Endothelial cell of umbilical vein (primary cell): ENCODE results near the gene PER3. TPM values are rescaled to one million over a fixed set of nuclear protein-coding genes. Genes with fewer than 3 reads are reported as not detected.

Experiments
- BruUV-seq: library from RNA; stranded (reverse); fragments of 400-500 nt; replicated peaks from 2 replicates; lab custom pipeline; 2021; lab: Mats Ljungman, UMichigan
- CTCF ChIA-PET: fragments of 300-600, 350-600 bp; sonication (Branson Sonifier 250); formaldehyde crosslinking; loops from one replicate; lab custom pipeline; 2021; ENCODE audit warnings: antibody characterized with exemption, inconsistent platforms; lab: Charles Lee
- POLR2A ChIA-PET: fragments of 300-600, 350-600 bp; sonication (Branson Sonifier 250); formaldehyde crosslinking; loops from one replicate; lab custom pipeline; 2021; ENCODE audit warnings: antibody characterized with exemption, inconsistent platforms; lab: Charles Lee
- DNase-seq: peaks from one replicate; pipeline ENCODE4 v3.0.0-alpha.2; 2011; ENCODE audit warnings: low read depth, low spot score
- FAIRE-seq: peaks from 2 replicates; lab custom pipeline; 2011; peaks lifted over from hg19 to GRCh38; lab: Jason Lieb, UNC
- H2AFZ ChIP-seq: 2 replicates; pipeline ENCODE4 v1.6.0; 2012; ENCODE audit warnings: low read depth, low read length, control low read depth, inconsistent platforms
- H3K27ac ChIP-seq: 2 replicates; pipeline ENCODE4 v1.5.1; 2011; ENCODE audit warnings: low read depth, mild to moderate bottlenecking, control low read depth, low read length, moderate library complexity; ENCODE audit not compliant: insufficient read depth
- H3K27me3 ChIP-seq, 2 experiments: 2 replicates each; pipeline versions ENCODE4 v1.6.0 to v1.6.1; 2011; ENCODE audit warnings: low read length in 2 of 2, mixed read lengths in 1 of 2; ENCODE audit not compliant: control insufficient read depth in 2 of 2, insufficient read depth in 2 of 2
- H3K36me3 ChIP-seq, 2 experiments: 2 replicates in 1 of 2; 3 replicates in 1 of 2; pipeline ENCODE4 v1.5.1; 2011; ENCODE audit warnings: low read length in 2 of 2, mild to moderate bottlenecking in 1 of 2, moderate library complexity in 1 of 2; ENCODE audit not compliant: control insufficient read depth in 2 of 2, insufficient read depth in 2 of 2; ENCODE audit errors: extremely low read depth in 1 of 2
- H3K4me1 ChIP-seq: 3 replicates; pipeline ENCODE4 v1.5.1; 2011; ENCODE audit warnings: mild to moderate bottlenecking, low read length; ENCODE audit not compliant: control insufficient read depth, insufficient read depth; ENCODE audit errors: extremely low read depth
- H3K4me2 ChIP-seq: 2 replicates; pipeline ENCODE4 v1.6.1; 2011; ENCODE audit warnings: low read length, control low read depth, mixed read lengths; ENCODE audit not compliant: insufficient read depth
- H3K4me3 ChIP-seq, 3 experiments: fragments of 200-600 bp in 1 of 3; sonication (generic), shearing (Covaris generic) in 1 of 3; replicated peaks in 1 of 3; 2 replicates each; pipeline ENCODE4 v1.5.1; 2011 to 2016; ENCODE audit warnings: control low read depth in 3 of 3, low read length in 3 of 3, mild to moderate bottlenecking in 2 of 3, inconsistent platforms in 1 of 3, low read depth in 1 of 3, moderate library complexity in 1 of 3; ENCODE audit not compliant: insufficient read depth in 1 of 3
- H3K79me2 ChIP-seq: 2 replicates; pipeline ENCODE4 v1.6.0; 2012; ENCODE audit warnings: low read length, inconsistent platforms; ENCODE audit not compliant: control insufficient read depth, insufficient read depth
- H3K9ac ChIP-seq: replicated peaks from 2 replicates; pipeline ENCODE3; 2011; ENCODE audit warnings: low read length, control low read depth; ENCODE audit not compliant: insufficient read depth; ENCODE audit errors: extremely low read depth
- H3K9me1 ChIP-seq: replicated peaks from 3 replicates; pipeline ENCODE4 v1.6.0; 2011; ENCODE audit warnings: mild to moderate bottlenecking, low read length; ENCODE audit not compliant: control insufficient read depth, insufficient read depth; ENCODE audit errors: extremely low read depth
- H3K9me3 ChIP-seq: replicated peaks from 2 replicates; pipeline ENCODE4 v1.5.1; 2012; ENCODE audit warnings: low read length, inconsistent platforms; ENCODE audit not compliant: control insufficient read depth, insufficient read depth
- H4K20me1 ChIP-seq: replicated peaks from 2 replicates; pipeline ENCODE3; 2011; ENCODE audit warnings: mild to moderate bottlenecking, low read length; ENCODE audit not compliant: control insufficient read depth, insufficient read depth; ENCODE audit errors: extremely low read depth
- EZH2 ChIP-seq: IDR thresholded peaks from 2 replicates; pipeline ENCODE4 v1.6.1; 2012; ENCODE audit warnings: borderline replicate concordance, low read depth, mild to moderate bottlenecking, moderate library complexity, low read length, inconsistent platforms; ENCODE audit not compliant: severe bottlenecking
- FOS ChIP-seq: IDR thresholded peaks from 2 replicates; pipeline ENCODE4 v1.6.1; 2011; ENCODE audit warnings: mild to moderate bottlenecking, low read length, moderate library complexity, borderline replicate concordance; ENCODE audit not compliant: insufficient read depth
- GATA2 ChIP-seq: IDR thresholded peaks from 2 replicates; pipeline ENCODE4 v1.7.0; 2011; ENCODE audit warnings: low read depth, mild to moderate bottlenecking, moderate library complexity, mixed read lengths, low read length; ENCODE audit not compliant: insufficient read length, insufficient read depth
- JUN ChIP-seq: IDR thresholded peaks from 2 replicates; pipeline ENCODE4 v1.6.1; 2011; ENCODE audit warnings: borderline replicate concordance, low read depth; ENCODE audit not compliant: insufficient read length, insufficient read depth
- MYC ChIP-seq: IDR thresholded peaks from one replicate; pipeline ENCODE4 v1.6.1; 2011; ENCODE audit warnings: mild to moderate bottlenecking, low read depth, low read length
- POLR2A ChIP-seq: IDR thresholded peaks from 2 replicates; pipeline ENCODE4 v1.6.1; 2012; ENCODE audit warnings: low read depth, mild to moderate bottlenecking, control low read depth, low read length
- POLR2AphosphoS5 ChIP-seq: IDR thresholded peaks from 2 replicates; pipeline ENCODE4 v1.6.1; 2012; ENCODE audit warnings: low read depth, mild to moderate bottlenecking, control low read depth, low read length, moderate library complexity; ENCODE audit not compliant: insufficient read depth
- dilution Hi-C: fragments of 300-500 bp; cut with MboI; formaldehyde crosslinking; loops from one replicate; pipeline ENCODE4 v1.15.0; 2019; ENCODE audit warnings: low sequenced_read_pairs; ENCODE audit not compliant: extremely low pct_ligation_motif_present
- intact Hi-C: fragments of 100-400 bp; cut with micrococcal nuclease; formaldehyde crosslinking; loops from one replicate; pipeline ENCODE4 v1.10.0; 2022
- polyA plus RNA-seq, 4 experiments: library from polyadenylated mRNA; depleted of rRNA in 3 of 4; stranded (reverse) in 3 of 4; unstranded in 1 of 4; fragments of >200 nt; gene quantifications; 2 replicates each; pipeline versions ENCODE4 v1.2.1 to v1.2.3, GENCODE V29; 2011 to 2012; ENCODE audit warnings: missing spikeins in 1 of 4
- total RNA-seq: library from RNA; stranded (reverse); gene quantifications from 2 replicates; pipeline ENCODE4 v1.2.3, GENCODE V29; 2021
- TF ChIP-seq, protein P1 (sequence below): IDR thresholded peaks from 2 replicates; pipeline ENCODE4 v1.6.1; 2011; ENCODE audit not compliant: insufficient read depth, insufficient read length
- TF ChIP-seq, protein P2 (sequence below), 2 donors: IDR thresholded peaks; 1 replicate in 1 of 2; 2 replicates in 1 of 2; pipeline ENCODE4 v1.5.1; 2011; ENCODE audit warnings: low read length in 2 of 2, mild to moderate bottlenecking in 2 of 2, moderate library complexity in 2 of 2, control low read depth in 1 of 2, inconsistent platforms in 1 of 2, low read depth in 1 of 2; ENCODE audit not compliant: insufficient read depth in 1 of 2; ENCODE audit errors: extremely low read depth in 1 of 2

The PER3 gene
- total and polyA plus RNA-seq, 2 donors (not counting 3 experiments of a cell fraction or from before 2014, with no cell fraction given), result 2.5 to 2.6 TPM

DNA sequence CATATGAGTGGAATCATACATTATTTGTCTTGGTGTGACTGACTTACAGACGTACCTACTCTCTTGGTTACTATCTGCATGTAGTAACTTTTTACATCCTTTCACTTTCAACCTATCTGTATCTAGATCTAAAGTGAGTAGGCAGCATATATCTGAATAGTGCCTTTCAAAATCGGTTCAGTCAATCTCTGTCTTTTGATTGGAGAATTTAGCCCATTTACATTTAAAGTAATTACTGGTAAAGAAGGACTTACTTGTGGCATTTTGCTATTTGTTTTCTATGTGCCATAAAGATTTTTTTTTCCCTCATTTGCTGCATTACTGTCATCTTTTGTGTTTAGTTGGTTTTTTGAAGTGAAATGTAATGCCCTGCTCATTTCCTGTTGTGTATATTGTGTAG is 54.6 kb downstream of the PER3 start:
- Histone ChIP-seq H3K4me3 (no peak overlapping the region), H3K9me3 (no peaks in the 10 kb centered on the region), H4K20me1 (no peaks in the 10 kb centered on the region), H2AFZ (no peak overlapping the region), H3K27ac (no peak overlapping the region), H3K9ac (no peak overlapping the region), H3K4me1 (no peaks in the 10 kb centered on the region), H3K9me1 (no peaks in the 10 kb centered on the region), H3K36me3 (no peaks in the 10 kb centered on the region), H3K27me3 (no peaks in the 10 kb centered on the region), H3K79me2 (no peaks in the 10 kb centered on the region), H3K4me2 (no peak overlapping the region)
- FAIRE-seq (no peak), DNase-seq (no peak)
- ChIA-PET POLR2A (no interaction called here), CTCF (interaction anchor here (0.8 kb wide), 2 partner anchors 13 to 26 kb away, joined by 3 read pairs; no protein-coding TSS in a partner anchor)
- intact Hi-C loops (no loop called here), dilution Hi-C loops (no loop called here)
- BruUV-seq, result no TSS peak
- TF ChIP-seq POLR2AphosphoS5, result no peak
- TF ChIP-seq MYC, result no peak
- TF ChIP-seq JUN, result no peak
- TF ChIP-seq, protein P1, sequence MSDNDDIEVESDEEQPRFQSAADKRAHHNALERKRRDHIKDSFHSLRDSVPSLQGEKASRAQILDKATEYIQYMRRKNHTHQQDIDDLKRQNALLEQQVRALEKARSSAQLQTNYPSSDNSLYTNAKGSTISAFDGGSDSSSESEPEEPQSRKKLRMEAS, result no peak
- no peak for TF ChIP-seq GATA2
- TF ChIP-seq, protein P2, sequence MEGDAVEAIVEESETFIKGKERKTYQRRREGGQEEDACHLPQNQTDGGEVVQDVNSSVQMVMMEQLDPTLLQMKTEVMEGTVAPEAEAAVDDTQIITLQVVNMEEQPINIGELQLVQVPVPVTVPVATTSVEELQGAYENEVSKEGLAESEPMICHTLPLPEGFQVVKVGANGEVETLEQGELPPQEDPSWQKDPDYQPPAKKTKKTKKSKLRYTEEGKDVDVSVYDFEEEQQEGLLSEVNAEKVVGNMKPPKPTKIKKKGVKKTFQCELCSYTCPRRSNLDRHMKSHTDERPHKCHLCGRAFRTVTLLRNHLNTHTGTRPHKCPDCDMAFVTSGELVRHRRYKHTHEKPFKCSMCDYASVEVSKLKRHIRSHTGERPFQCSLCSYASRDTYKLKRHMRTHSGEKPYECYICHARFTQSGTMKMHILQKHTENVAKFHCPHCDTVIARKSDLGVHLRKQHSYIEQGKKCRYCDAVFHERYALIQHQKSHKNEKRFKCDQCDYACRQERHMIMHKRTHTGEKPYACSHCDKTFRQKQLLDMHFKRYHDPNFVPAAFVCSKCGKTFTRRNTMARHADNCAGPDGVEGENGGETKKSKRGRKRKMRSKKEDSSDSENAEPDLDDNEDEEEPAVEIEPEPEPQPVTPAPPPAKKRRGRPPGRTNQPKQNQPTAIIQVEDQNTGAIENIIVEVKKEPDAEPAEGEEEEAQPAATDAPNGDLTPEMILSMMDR (IDR thresholded peaks at IDR 0.05; ENCODE audit: extremely low read depth in 1 of 2, insufficient read depth in 1 of 2, low read depth in 1 of 2, low read length in 2 of 2), result no peak
- no peak for TF ChIP-seq FOS
- no peak for TF ChIP-seq POLR2A
- TF ChIP-seq EZH2, result no peak
